ES-I3 (cell line): ENCODE results near the gene LRRC28.

Source experiments
- H3K36me3 ChIP-seq: 2 replicates; pipeline ENCODE4 v1.6.1; 2013; ENCODE audit warnings: mild to moderate bottlenecking, low read length, control low read depth, moderate library complexity; ENCODE audit not compliant: insufficient read depth
- H3K4me1 ChIP-seq: 2 replicates; pipeline ENCODE4 v1.6.1; 2013; ENCODE audit warnings: mild to moderate bottlenecking, control low read depth, low read length; ENCODE audit not compliant: insufficient read depth
- H3K9ac ChIP-seq: 2 replicates; pipeline ENCODE4 v1.6.1; 2013; ENCODE audit warnings: low read depth, mild to moderate bottlenecking, low read length, moderate library complexity
- H3K9me3 ChIP-seq: 2 replicates; pipeline ENCODE4 v1.6.1; 2013; ENCODE audit warnings: mild to moderate bottlenecking, low read length, moderate library complexity; ENCODE audit not compliant: control insufficient read depth, insufficient read depth

LRRC28 gene

GRCh38 chr15:99425657-99426301 lies 174.5 kb downstream of the LRRC28 start:
- Histone ChIP-seq H3K4me1 (peaks cover 9% of the 10 kb centered on the region; the same call in 1 of the 2 replicates), H3K9me3 (no peaks in the 10 kb centered on the region), H3K36me3 (no peaks in the 10 kb centered on the region), H3K9ac (no peak overlapping the region)

DNA sequence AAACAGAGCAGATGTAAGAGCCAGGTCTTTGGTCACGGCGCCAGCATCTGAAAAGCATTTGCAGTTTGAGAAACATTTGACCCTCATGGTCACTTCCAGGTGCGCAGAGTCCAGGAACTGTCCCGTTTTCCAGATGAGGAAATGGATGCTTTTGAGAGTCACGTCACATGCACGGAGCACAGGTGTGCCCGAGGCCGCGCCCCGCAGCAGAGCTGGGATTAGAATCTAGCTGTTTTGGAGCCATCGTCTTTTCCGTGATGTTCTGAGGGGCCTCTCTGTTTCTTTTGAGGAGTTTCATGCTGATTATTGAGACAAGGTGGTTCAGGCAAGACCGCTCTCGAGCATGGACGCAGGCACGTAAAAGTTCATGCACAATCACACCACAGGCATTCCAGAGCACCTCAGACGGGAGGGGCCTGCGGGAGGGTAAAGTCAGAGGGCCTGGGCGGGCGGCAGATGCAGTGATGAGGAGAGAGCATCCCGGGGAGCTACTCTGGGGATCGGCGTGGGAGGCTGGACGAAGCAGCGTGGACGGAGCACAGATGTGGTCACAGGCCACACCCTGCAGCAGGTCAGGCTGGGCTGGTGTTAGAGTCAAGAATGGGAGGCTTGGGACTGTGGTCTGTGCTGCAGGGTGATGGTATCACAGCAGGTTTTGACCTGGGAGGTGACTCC lies 175.3 kb downstream of the LRRC28 start:
- H3K9me3 ChIP-seq = no peaks in the 10 kb centered on the region
- H3K36me3 ChIP-seq = no peaks in the 10 kb centered on the region
- H3K9ac ChIP-seq = no peak overlapping the region
- peaks cover 5% of the 10 kb centered on the region; the same call in 1 of the 2 replicates for H3K4me1 ChIP-seq

GRCh38 chr15:99427210-99427609 lies 175.9 kb downstream of the LRRC28 start:
- Histone ChIP-seq H3K36me3 (no peaks in the 10 kb centered on the region), H3K9ac (no peak overlapping the region), H3K4me1 (peaks cover 5% of the 10 kb centered on the region; the same call in 1 of the 2 replicates), H3K9me3 (no peaks in the 10 kb centered on the region)

GRCh38 chr15:99427668-99428361 lies 176.5 kb downstream of the LRRC28 start:
- H3K9ac ChIP-seq = no peak overlapping the region
- peaks cover 5% of the 10 kb centered on the region; the same call in 1 of the 2 replicates for H3K4me1 ChIP-seq
- no peaks in the 10 kb centered on the region for H3K36me3 ChIP-seq
- H3K9me3 ChIP-seq = no peaks in the 10 kb centered on the region

GRCh38 chr15:99429681-99430081 lies 178.4 kb downstream of the LRRC28 start:
- H3K9ac ChIP-seq = no peak overlapping the region
- peaks cover 12% of the 10 kb centered on the region; the same call in 1 of the 2 replicates for H3K4me1 ChIP-seq
- no peaks in the 10 kb centered on the region for H3K9me3 ChIP-seq
- no peaks in the 10 kb centered on the region for H3K36me3 ChIP-seq

DNA sequence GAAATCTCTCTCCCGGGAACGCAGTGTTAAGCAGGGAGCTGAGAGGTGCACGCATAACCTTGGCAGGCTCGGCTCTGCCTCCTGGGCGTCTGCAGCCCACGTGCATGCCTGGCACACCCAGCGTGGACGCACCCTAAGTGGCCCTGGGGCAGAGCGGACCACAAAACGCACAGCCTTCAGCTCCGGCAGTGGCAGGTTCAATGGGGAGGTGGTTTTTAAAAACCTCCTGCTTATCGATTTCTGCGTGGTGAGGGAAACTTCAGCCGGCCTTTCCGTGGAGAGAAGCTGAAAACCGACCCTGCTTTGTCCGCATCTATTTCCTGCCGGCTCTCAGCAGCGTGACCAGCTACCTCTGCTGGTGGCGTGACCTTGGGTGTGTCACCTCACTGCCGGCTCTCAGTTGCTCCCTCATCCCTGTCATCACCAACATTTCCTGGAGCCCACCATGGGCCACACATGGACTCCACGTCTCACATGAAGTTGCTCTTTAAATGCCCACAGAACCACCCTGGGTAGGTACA lies 179.7 kb downstream of the LRRC28 start:
- no peaks in the 10 kb centered on the region for H3K36me3 ChIP-seq
- no peaks in the 10 kb centered on the region for H3K9me3 ChIP-seq
- peaks cover 8% of the 10 kb centered on the region; the same call in 1 of the 2 replicates for H3K4me1 ChIP-seq
- H3K9ac ChIP-seq = no peak overlapping the region

GRCh38 chr15:99431661-99432091 lies 180.4 kb downstream of the LRRC28 start:
- Histone ChIP-seq H3K9me3 (no peaks in the 10 kb centered on the region), H3K4me1 (peaks cover 8% of the 10 kb centered on the region; the same call in 1 of the 2 replicates), H3K36me3 (no peaks in the 10 kb centered on the region), H3K9ac (no peak overlapping the region)

GRCh38 chr15:99432271-99433025 lies 181.2 kb downstream of the LRRC28 start:
- H3K9me3 ChIP-seq = no peaks in the 10 kb centered on the region
- H3K36me3 ChIP-seq = no peaks in the 10 kb centered on the region
- H3K9ac ChIP-seq = no peak overlapping the region
- peaks cover 8% of the 10 kb centered on the region; the same call in 1 of the 2 replicates for H3K4me1 ChIP-seq

DNA sequence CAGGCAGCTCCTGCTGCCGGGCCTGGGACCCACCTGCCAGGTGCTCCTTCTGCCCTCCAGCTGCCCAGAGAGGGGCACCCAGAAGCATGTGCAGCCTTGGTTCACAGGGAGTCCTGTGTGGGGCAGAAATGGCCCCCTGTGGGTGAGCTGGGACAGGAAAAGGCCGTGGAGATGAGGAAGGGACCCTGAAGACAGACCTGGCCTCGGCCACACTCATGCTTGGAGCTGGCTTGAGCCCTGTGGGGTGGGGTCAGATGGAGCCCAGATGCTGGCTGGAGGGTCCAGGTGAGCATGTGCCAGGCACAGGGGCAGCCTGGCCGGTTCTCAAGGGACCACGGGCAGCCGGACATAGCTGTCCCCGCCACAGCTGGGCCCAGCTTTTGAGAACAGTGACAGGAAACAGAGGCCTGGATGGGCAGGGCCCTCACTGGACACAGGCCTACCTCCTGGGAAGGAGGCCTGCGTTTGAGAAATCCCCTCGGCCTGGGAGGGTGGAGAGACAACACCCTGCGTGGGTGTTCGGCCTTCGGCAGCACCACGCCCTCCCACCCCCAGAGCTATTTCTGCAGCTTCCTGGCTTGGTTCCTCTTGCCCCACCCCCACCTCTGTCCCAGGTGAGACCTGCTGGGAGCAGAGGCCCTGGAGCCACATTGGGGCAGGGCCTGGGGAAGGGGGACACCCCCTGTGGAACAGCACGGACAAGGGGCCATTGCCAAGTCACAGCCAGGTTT lies 181.9 kb downstream of the LRRC28 start:
- Histone ChIP-seq H3K4me1 (peaks cover 8% of the 10 kb centered on the region; the same call in 1 of the 2 replicates), H3K9me3 (no peaks in the 10 kb centered on the region), H3K36me3 (no peaks in the 10 kb centered on the region), H3K9ac (no peak overlapping the region)

- no peaks in the 10 kb centered on the region for H3K36me3 ChIP-seq
- no peaks in the 10 kb centered on the region for H3K9me3 ChIP-seq
- no peak overlapping the region for H3K9ac ChIP-seq
- peaks cover 9% of the 10 kb centered on the region; the same call in 1 of the 2 replicates for H3K4me1 ChIP-seq
Measured at GRCh38 chr15:99433757-99434450, 182.6 kb downstream of the LRRC28 start.

DNA sequence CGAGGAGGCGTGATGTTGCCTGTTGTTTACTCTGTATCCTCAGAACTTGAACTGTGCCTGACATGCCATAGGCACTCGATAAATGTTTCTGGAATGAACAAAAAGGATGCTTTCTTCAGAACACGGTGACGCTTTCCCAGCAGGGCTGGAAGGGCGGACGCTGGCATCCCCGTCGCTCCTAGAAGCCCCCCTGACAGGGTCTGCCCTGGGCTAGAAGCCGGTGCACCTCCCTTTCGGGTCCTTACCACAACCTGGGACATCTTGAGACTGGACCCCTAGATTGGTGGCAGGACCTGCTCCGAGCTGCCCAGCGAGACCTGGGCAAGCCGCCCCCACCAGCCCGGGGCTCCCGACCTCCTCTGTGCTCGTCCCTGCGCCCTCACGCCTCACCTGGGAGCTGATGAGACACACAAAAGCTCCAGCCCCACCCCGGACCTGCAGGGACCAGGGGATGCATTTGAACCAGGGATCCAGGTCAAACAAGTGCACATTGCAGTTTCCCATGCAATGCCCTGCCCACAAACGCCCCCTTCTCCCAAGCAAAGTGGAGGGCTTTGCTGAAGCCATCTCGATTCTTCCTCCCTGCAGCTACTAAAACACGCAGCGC lies 183.3 kb downstream of the LRRC28 start:
- Histone ChIP-seq H3K9ac (no peak overlapping the region), H3K9me3 (no peaks in the 10 kb centered on the region), H3K36me3 (no peaks in the 10 kb centered on the region), H3K4me1 (peaks cover 10% of the 10 kb centered on the region; the same call in 1 of the 2 replicates)

- Histone ChIP-seq H3K9me3 (no peaks in the 10 kb centered on the region), H3K4me1 (peaks cover 10% of the 10 kb centered on the region; the same call in 1 of the 2 replicates), H3K9ac (no peak overlapping the region), H3K36me3 (no peaks in the 10 kb centered on the region)
Measured at GRCh38 chr15:99435113-99435695, 183.9 kb downstream of the LRRC28 start.
